GM12878 (cell line): ENCODE measurements around the gene ST6GALNAC3. TPM values are rescaled to one million over a fixed set of nuclear protein-coding genes. Genes with fewer than 3 reads are reported as not detected.

Experiments used
- ATAC-seq: fragments of 200-7000 bp; cut with Tn5 transposase; 3 replicates; pipeline ENCODE4 v1.9.1; 2020; ENCODE audit warnings: mild to moderate bottlenecking, moderate library complexity
- BruUV-seq: library from RNA; stranded (reverse); fragments of 400-500 nt; replicated peaks from 2 replicates; lab custom pipeline; 2021; lab: Mats Ljungman, UMichigan
- CTCF ChIA-PET: fragments of 300-600 bp; sonication (Branson Sonifier 250); formaldehyde crosslinking; extraction: SDS; loops from one replicate; lab custom pipeline; 2021; ENCODE audit warnings: inconsistent platforms; lab: Yijun Ruan, JAX
- POLR2A ChIA-PET: fragments of 350-600 bp; formaldehyde crosslinking; extraction: SDS; loops from one replicate; lab custom pipeline; 2021; ENCODE audit warnings: inconsistent platforms; lab: Charles Lee
- RAD21 ChIA-PET: fragments of 300-600 bp; sonication (Branson Sonifier 250); formaldehyde crosslinking; loops from one replicate; lab custom pipeline; 2023; ENCODE audit warnings: antibody characterized with exemption; ENCODE audit not compliant: unreplicated experiment; lab: Charles Lee
- SMC1A ChIA-PET: fragments of 300-600 bp; sonication (Branson Sonifier 250); formaldehyde crosslinking; loops from one replicate; lab custom pipeline; 2023; ENCODE audit not compliant: unreplicated experiment, uncharacterized antibody; lab: Charles Lee
- DNase-seq: peaks from one replicate; pipeline ENCODE4 v3.0.0-alpha.2; 2011; ENCODE audit warnings: low read depth, low spot score
- FAIRE-seq: peaks from 3 replicates; lab custom pipeline; 2011; peaks lifted over from hg19 to GRCh38; lab: Jason Lieb, UNC
- H2AFZ ChIP-seq: 2 replicates; pipeline ENCODE4 v1.6.0; 2011; ENCODE audit warnings: low read depth, low read length, control low read depth; ENCODE audit not compliant: control insufficient read depth
- H3K27ac ChIP-seq: 2 replicates; pipeline ENCODE4 v1.5.1; 2011; ENCODE audit warnings: control low read depth; ENCODE audit not compliant: control insufficient read depth, insufficient read depth
- H3K27me3 ChIP-seq, 2 experiments: replicated peaks in 1 of 2; 2 replicates each; pipeline versions ENCODE4 v1.6.0 to v1.6.1; 2011; ENCODE audit warnings: low read length in 1 of 2; ENCODE audit not compliant: control insufficient read depth in 2 of 2, insufficient read depth in 2 of 2
- H3K36me3 ChIP-seq, 2 experiments: 2 replicates each; pipeline ENCODE4 v1.5.1; 2011; ENCODE audit warnings: low read length in 1 of 2; ENCODE audit not compliant: control insufficient read depth in 2 of 2, insufficient read depth in 2 of 2
- H3K4me1 ChIP-seq: 2 replicates; pipeline ENCODE4 v1.6.1; 2011; ENCODE audit warnings: mild to moderate bottlenecking, low read length, moderate library complexity, mixed read lengths; ENCODE audit not compliant: control insufficient read depth, insufficient read depth
- H3K4me2 ChIP-seq: 2 replicates; pipeline ENCODE4 v1.6.0; 2011; ENCODE audit warnings: control low read depth; ENCODE audit not compliant: control insufficient read depth, insufficient read depth
- H3K4me3 ChIP-seq: fragments of 200-600 bp; sonication (generic); 2 replicates; pipeline ENCODE4 v1.5.1; 2016
- H3K79me2 ChIP-seq: 2 replicates; pipeline ENCODE4 v1.6.0; 2011; ENCODE audit warnings: low read length; ENCODE audit not compliant: control insufficient read depth, insufficient read depth
- H3K9ac ChIP-seq: 2 replicates; pipeline ENCODE4 v1.8.0; 2011; ENCODE audit warnings: low read length, control low read depth, mixed read lengths; ENCODE audit not compliant: control insufficient read depth, insufficient read depth
- H3K9me3 ChIP-seq: replicated peaks from 3 replicates; pipeline ENCODE4 v1.5.1; 2011; ENCODE audit warnings: mild to moderate bottlenecking, low read length; ENCODE audit not compliant: control insufficient read depth, insufficient read depth
- H4K20me1 ChIP-seq: 2 replicates; pipeline ENCODE4 v1.6.0; 2011; ENCODE audit not compliant: control insufficient read depth, insufficient read depth
- CEBPB ChIP-seq, 2 experiments: fragments of 150-350 bp in 1 of 2; IDR thresholded peaks; 2 replicates each; pipeline ENCODE4 v1.6.1; 2012 to 2014; ENCODE audit warnings: low read depth in 2 of 2, low read length in 2 of 2, borderline replicate concordance in 1 of 2, inconsistent platforms in 1 of 2
- CREM ChIP-seq: IDR thresholded peaks from 2 replicates; pipeline ENCODE4 v1.6.1; 2014; ENCODE audit warnings: antibody characterized with exemption, low read depth
- EP300 ChIP-seq, 2 experiments: fragments of 150-350 bp in 1 of 2; IDR thresholded peaks; 2 replicates each; pipeline ENCODE4 v1.6.1; 2011 to 2012; ENCODE audit warnings: low read depth in 2 of 2, low read length in 2 of 2, borderline replicate concordance in 1 of 2, improper control_type of control experiment in 1 of 2, inconsistent platforms in 1 of 2; ENCODE audit not compliant: control insufficient read depth in 1 of 2
- FOXM1 ChIP-seq: IDR thresholded peaks from 2 replicates; pipeline ENCODE4 v1.6.1; 2012; ENCODE audit warnings: low read depth, mild to moderate bottlenecking, inconsistent platforms, low read length, moderate library complexity
- PBX3 ChIP-seq: IDR thresholded peaks from 2 replicates; pipeline ENCODE4 v1.6.1; 2011; ENCODE audit warnings: mild to moderate bottlenecking, low read depth, low read length, moderate library complexity; ENCODE audit not compliant: insufficient replicate concordance
- RFX5 ChIP-seq: IDR thresholded peaks from 2 replicates; pipeline ENCODE4 v1.6.1; 2011; ENCODE audit warnings: low read depth, low read length, improper control_type of control experiment
- SKIL ChIP-seq: fragments of 450-650 bp; IDR thresholded peaks from 2 replicates; pipeline ENCODE4 v1.6.1; 2017; ENCODE audit warnings: mild to moderate bottlenecking, low read depth, inconsistent platforms; ENCODE audit not compliant: poor library complexity, severe bottlenecking
- SMAD5 ChIP-seq: IDR thresholded peaks from 2 replicates; pipeline ENCODE4 v1.6.1; 2016; ENCODE audit warnings: antibody characterized with exemption, low read depth
- SRF ChIP-seq, 2 experiments: IDR thresholded peaks; 2 replicates each; pipeline ENCODE4 v1.6.1; 2011; ENCODE audit warnings: low read depth in 2 of 2, low read length in 2 of 2, mild to moderate bottlenecking in 1 of 2, moderate library complexity in 1 of 2
- TCF7 ChIP-seq: IDR thresholded peaks from 2 replicates; pipeline ENCODE4 v1.6.1; 2014; ENCODE audit warnings: antibody characterized with exemption, borderline replicate concordance
- WRNIP1 ChIP-seq: IDR thresholded peaks from 2 replicates; pipeline ENCODE4 v1.6.1; 2011; ENCODE audit warnings: low read depth, low read length, improper control_type of control experiment, borderline replicate concordance
- ZBED1 ChIP-seq: IDR thresholded peaks from 2 replicates; pipeline ENCODE4 v1.6.1; 2016; ENCODE audit warnings: borderline replicate concordance
- ZNF217 ChIP-seq: fragments of 450-650 bp; IDR thresholded peaks from 2 replicates; pipeline ENCODE4 v1.6.1; 2017; ENCODE audit warnings: antibody characterized with exemption, mild to moderate bottlenecking
- ZNF622 ChIP-seq: fragments of 450-650 bp; IDR thresholded peaks from 2 replicates; pipeline ENCODE4 v1.6.1; 2017; ENCODE audit warnings: mild to moderate bottlenecking, inconsistent platforms
- WGBS: methylation state at CpG from one replicate; pipeline ENCODE4 v1.1.6; 2016; ENCODE audit warnings: low lambda C conversion rate; ENCODE audit not compliant: insufficient replicate concordance, insufficient coverage; ENCODE audit errors: missing lambda C conversion rate; 5-methylcytosine and 5-hydroxymethylcytosine counted together
- in situ Hi-C: fragments of 300-500 bp; cut with MboI; formaldehyde crosslinking; loops from 9 replicates; pipeline ENCODE4 v1.14.3; 2018; ENCODE audit warnings: mixed read lengths
- intact Hi-C: fragments of 100-400 bp; cut with micrococcal nuclease; formaldehyde crosslinking; loops from one replicate; pipeline ENCODE4 v1.14.2; 2022; ENCODE audit not compliant: unreplicated experiment
- polyA plus RNA-seq, 11 experiments: library from polyadenylated mRNA; depleted of rRNA in 4 of 11; unstranded in 6 of 11; stranded (reverse) in 5 of 11; fragments of >200 nt; fragmentation: Nextera tagmentation in 4 of 11; fragmentation: Illumina TruSeq in 1 of 11; extraction: Ambion mirVana in 4 of 11; extraction: Trizol in 1 of 11; gene quantifications; 1 replicate in 1 of 11; 2 replicates in 10 of 11; pipeline versions ENCODE4 v1.2.1 to v1.2.3, GENCODE V29; 2011 to 2016; ENCODE audit warnings: inconsistent platforms in 2 of 11, missing spikeins in 2 of 11, low read depth in 1 of 11
- total RNA-seq, 4 experiments: library from RNA; depleted of rRNA in 3 of 4; stranded (reverse); fragments of >200 nt in 3 of 4; fragmentation: Illumina TruSeq in 1 of 4; extraction: Trizol in 1 of 4; gene quantifications; 2 replicates each; pipeline versions ENCODE4 v1.2.1 to v1.2.3, GENCODE V29; 2013 to 2021

Gene ST6GALNAC3
- total and polyA plus RNA-seq, 10 of the 15 experiments (the other 5 are each of a cell fraction or from before 2014, with no cell fraction given), result 0.04 to 0.68 (median 0.18) TPM; not detected in 3

GRCh38 chr1:76189310-76189709 is 114.8 kb downstream of the ST6GALNAC3 start:
- 2% methylated on average over 2 of the region's 2 CpGs for WGBS

More at GRCh38 chr1:76189310-76189709, 114.8 kb downstream of the ST6GALNAC3 start:
- H3K27ac ChIP-seq, result no peak overlapping the region
- peaks cover 4% of the 10 kb centered on the region; the same call in 1 of the 2 replicates for H3K4me1 ChIP-seq
- no peak overlapping the region for H3K4me2 ChIP-seq
- no peaks in the 10 kb centered on the region for H3K9me3 ChIP-seq
- TF ChIP-seq SMAD5 (no peak), FOXM1 (no peak), TCF7 (no peak), ZNF622 (no peak), SRF (IDR thresholded peaks at IDR 0.05; ENCODE audit: low read depth in 2 of 2, low read length in 2 of 2) (no peak), CREM (no peak), EP300 (IDR thresholded peaks at IDR 0.05; ENCODE audit: borderline replicate concordance in 1 of 2, control insufficient read depth in 1 of 2, low read depth in 2 of 2, low read length in 2 of 2) (no peak), ZBED1 (no peak), WRNIP1 (no peak), RFX5 (no peak), SKIL (no peak), PBX3 (no peak), CEBPB (IDR thresholded peaks at IDR 0.05; ENCODE audit: borderline replicate concordance in 1 of 2, low read depth in 2 of 2, low read length in 2 of 2) (no peak), ZNF217 (no peak)
- SMC1A ChIA-PET, result no interaction called here
- CTCF ChIA-PET, result no interaction called here
- H2AFZ ChIP-seq, result no peak overlapping the region
- FAIRE-seq, result no peak
- POLR2A ChIA-PET, result no interaction called here
- no peaks in the 10 kb centered on the region for H4K20me1 ChIP-seq
- H3K27me3 ChIP-seq, result no peaks in the 10 kb centered on the region; a peak in 1 of 4 replicates
- BruUV-seq, result no TSS peak
- RAD21 ChIA-PET, result no interaction called here
- in situ Hi-C loops (no loop called here), intact Hi-C loops (no loop called here)
- H3K36me3 ChIP-seq, result no peaks in the 10 kb centered on the region
- no peak overlapping the region for H3K9ac ChIP-seq
- no peak for ATAC-seq
- DNase-seq, result no peak
- H3K4me3 ChIP-seq, result no peak overlapping the region
- H3K79me2 ChIP-seq, result no peaks in the 10 kb centered on the region
